H1 (cell line): Measurements from ENCODE around the gene NAPG. TPM values are rescaled to one million over a fixed set of nuclear protein-coding genes. Genes with fewer than 3 reads are reported as not detected.

Experiments
- CTCF ChIA-PET: fragments of 300-600 bp; sonication (Branson Sonifier 250); formaldehyde crosslinking; loops from one replicate; lab custom pipeline; 2021; ENCODE audit not compliant: partially characterized antibody; lab: Charles Lee
- POLR2A ChIA-PET: fragments of 300-600 bp; sonication (Branson Sonifier 250); formaldehyde crosslinking; loops from one replicate; lab custom pipeline; 2021; ENCODE audit warnings: inconsistent platforms; ENCODE audit not compliant: partially characterized antibody; lab: Charles Lee
- DNase-seq, 2 experiments: peaks; one replicate each; pipeline versions ENCODE4 v3.0.0 to v3.0.0-alpha.2; 2010 to 2022; ENCODE audit warnings: low spot score in 2 of 2, low read depth in 1 of 2, mixed read lengths in 1 of 2
- FAIRE-seq: peaks from 2 replicates; lab custom pipeline; 2011; peaks lifted over from hg19 to GRCh38; lab: Jason Lieb, UNC
- H2AFZ ChIP-seq: 2 replicates; pipeline ENCODE4 v1.8.1; 2012; ENCODE audit warnings: low read length, inconsistent platforms
- H2AK5ac ChIP-seq: 2 replicates; pipeline ENCODE4 v1.6.1; 2013; ENCODE audit warnings: low read depth, low read length
- H2BK120ac ChIP-seq: replicated peaks from 2 replicates; pipeline ENCODE3; 2013; ENCODE audit warnings: low read depth, low read length, inconsistent platforms
- H2BK12ac ChIP-seq: 2 replicates; pipeline ENCODE4 v1.6.1; 2013; ENCODE audit warnings: low read depth, low read length
- H2BK15ac ChIP-seq: 2 replicates; pipeline ENCODE4 v1.6.1; 2013; ENCODE audit warnings: low read length
- H2BK20ac ChIP-seq: 2 replicates; pipeline ENCODE4 v1.6.1; 2013; ENCODE audit warnings: low read length
- H2BK5ac ChIP-seq: 2 replicates; pipeline ENCODE4 v1.6.1; 2013; ENCODE audit warnings: low read depth, low read length
- H3K14ac ChIP-seq: 2 replicates; pipeline ENCODE4 v1.6.1; 2013; ENCODE audit warnings: inconsistent platforms; ENCODE audit not compliant: insufficient read length
- H3K18ac ChIP-seq: 2 replicates; pipeline ENCODE4 v1.6.1; 2013; ENCODE audit warnings: low read length; ENCODE audit errors: extremely low read depth
- H3K23ac ChIP-seq: 2 replicates; pipeline ENCODE4 v1.6.1; 2013; ENCODE audit warnings: inconsistent platforms; ENCODE audit not compliant: insufficient read length
- H3K23me2 ChIP-seq: 2 replicates; pipeline ENCODE4 v1.6.1; 2013; ENCODE audit warnings: low read depth, low read length
- H3K27ac ChIP-seq: 2 replicates; pipeline ENCODE4 v1.6.1; 2011; ENCODE audit warnings: low read depth, low read length, inconsistent platforms
- H3K27me3 ChIP-seq, 4 experiments: replicated peaks in 1 of 4; 1 replicate in 1 of 4; 2 replicates in 3 of 4; pipeline versions ENCODE4 v1.6.1 to v1.8.1; 2011 to 2013; ENCODE audit warnings: low read length in 3 of 4, mild to moderate bottlenecking in 3 of 4, inconsistent platforms in 2 of 4, mixed read lengths in 2 of 4, moderate library complexity in 1 of 4; ENCODE audit not compliant: control insufficient read depth in 3 of 4, insufficient read depth in 3 of 4; ENCODE audit errors: extremely low read depth in 1 of 4
- H3K36me3 ChIP-seq, 4 experiments: 2 replicates each; pipeline versions ENCODE4 v1.6.1 to v1.8.1; 2011 to 2013; ENCODE audit warnings: mild to moderate bottlenecking in 4 of 4, low read length in 3 of 4, moderate library complexity in 2 of 4, control low read depth in 1 of 4, inconsistent platforms in 1 of 4; ENCODE audit not compliant: insufficient read depth in 4 of 4, control insufficient read depth in 2 of 4
- H3K4ac ChIP-seq: replicated peaks from 2 replicates; pipeline ENCODE3; 2013; ENCODE audit warnings: low read length, low read depth, mixed read lengths, inconsistent platforms; ENCODE audit not compliant: insufficient read length
- H3K4me1 ChIP-seq, 4 experiments: replicated peaks in 1 of 4; 1 replicate in 1 of 4; 2 replicates in 3 of 4; pipeline versions ENCODE4 v1.6.1 to v1.8.1; 2011 to 2013; ENCODE audit warnings: low read length in 3 of 4, inconsistent platforms in 2 of 4, mixed read lengths in 1 of 4; ENCODE audit not compliant: insufficient read depth in 4 of 4, control insufficient read depth in 3 of 4
- H3K4me2 ChIP-seq, 2 experiments: 2 replicates each; pipeline versions ENCODE4 v1.6.1 to v1.8.1; 2011 to 2013; ENCODE audit warnings: low read depth in 2 of 2, low read length in 2 of 2, control low read depth in 1 of 2, inconsistent platforms in 1 of 2, mild to moderate bottlenecking in 1 of 2; ENCODE audit not compliant: insufficient read depth in 1 of 2
- H3K4me3 ChIP-seq, 4 experiments: fragments of 200-600, 300-600 bp in 1 of 4; sonication (generic), shearing (Covaris generic), sonication (Bioruptor Twin) in 1 of 4; 2 replicates each; pipeline versions ENCODE4 v1.5.1 to v1.8.1; 2011 to 2016; ENCODE audit warnings: low read length in 4 of 4, low read depth in 3 of 4, control low read depth in 2 of 4, inconsistent platforms in 2 of 4, mild to moderate bottlenecking in 2 of 4, mixed read lengths in 1 of 4, moderate library complexity in 1 of 4; ENCODE audit not compliant: insufficient read depth in 2 of 4; ENCODE audit errors: extremely low read depth in 1 of 4
- H3K56ac ChIP-seq: replicated peaks from 2 replicates; pipeline ENCODE3; 2013; ENCODE audit warnings: low read depth, mild to moderate bottlenecking, mixed read lengths, low read length, inconsistent platforms; ENCODE audit not compliant: insufficient read length
- H3K79me1 ChIP-seq: 2 replicates; pipeline ENCODE4 v1.6.1; 2013; ENCODE audit warnings: low read depth, low read length, control low read depth
- H3K79me2 ChIP-seq, 2 experiments: 2 replicates each; pipeline versions ENCODE4 v1.6.1 to v1.8.1; 2012 to 2013; ENCODE audit warnings: low read length in 2 of 2, mild to moderate bottlenecking in 2 of 2, inconsistent platforms in 1 of 2; ENCODE audit not compliant: insufficient read depth in 2 of 2, control insufficient read depth in 1 of 2
- H3K9ac ChIP-seq, 4 experiments: replicated peaks in 1 of 4; 1 replicate in 1 of 4; 2 replicates in 3 of 4; pipeline versions ENCODE4 v1.6.1 to v1.8.1; 2011 to 2013; ENCODE audit warnings: low read depth in 3 of 4, low read length in 3 of 4, control low read depth in 2 of 4, mild to moderate bottlenecking in 2 of 4, moderate library complexity in 2 of 4, inconsistent platforms in 1 of 4; ENCODE audit errors: extremely low read depth in 1 of 4
- H3K9me3 ChIP-seq, 2 experiments: 2 replicates each; pipeline versions ENCODE4 v1.6.1 to v1.8.1; 2012 to 2013; ENCODE audit warnings: mild to moderate bottlenecking in 2 of 2, moderate library complexity in 2 of 2, control low read depth in 1 of 2, inconsistent platforms in 1 of 2, low read depth in 1 of 2, low read length in 1 of 2, mixed read lengths in 1 of 2; ENCODE audit not compliant: insufficient read depth in 2 of 2
- H4K20me1 ChIP-seq, 2 experiments: replicated peaks in 1 of 2; 2 replicates each; pipeline versions ENCODE3 to v1.8.1; 2011 to 2013; ENCODE audit warnings: inconsistent platforms in 2 of 2, low read length in 2 of 2, mild to moderate bottlenecking in 1 of 2; ENCODE audit not compliant: insufficient read depth in 2 of 2, control insufficient read depth in 1 of 2
- H4K5ac ChIP-seq: 2 replicates; pipeline ENCODE4 v1.6.1; 2013; ENCODE audit warnings: low read length, low read depth, mixed read lengths, inconsistent platforms; ENCODE audit not compliant: insufficient read length
- H4K8ac ChIP-seq: 2 replicates; pipeline ENCODE4 v1.8.0; 2013; ENCODE audit warnings: mild to moderate bottlenecking, moderate library complexity, low read length, inconsistent platforms; ENCODE audit not compliant: insufficient read depth; ENCODE audit errors: extremely low read depth
- H4K91ac ChIP-seq: replicated peaks from 2 replicates; pipeline ENCODE3; 2013; ENCODE audit warnings: low read length, mixed read lengths, inconsistent platforms; ENCODE audit not compliant: insufficient read length
- CBX8 ChIP-seq: fragments of 300-800, 300-1000 bp; sonication (generic); IDR thresholded peaks from 2 replicates; pipeline ENCODE4 v1.7.1; 2016; ENCODE audit warnings: low read depth, low read length, borderline replicate concordance
- CHD1 ChIP-seq: IDR thresholded peaks from 2 replicates; pipeline ENCODE4 v1.6.1; 2012; ENCODE audit warnings: low read depth, low read length, improper control_type of control experiment
- EP300 ChIP-seq, 2 experiments: IDR thresholded peaks; 1 replicate in 1 of 2; 2 replicates in 1 of 2; pipeline ENCODE4 v1.6.1; 2011 to 2012; ENCODE audit warnings: low read depth in 2 of 2, low read length in 2 of 2, mild to moderate bottlenecking in 2 of 2, borderline replicate concordance in 1 of 2, inconsistent platforms in 1 of 2, moderate library complexity in 1 of 2
- EZH2 ChIP-seq: fragments of 200-600 bp; sonication (generic); IDR thresholded peaks from 2 replicates; pipeline ENCODE4 v1.7.1; 2012; ENCODE audit warnings: low read depth, mild to moderate bottlenecking, moderate library complexity, low read length, inconsistent platforms; ENCODE audit not compliant: severe bottlenecking
- FOSL1 ChIP-seq: IDR thresholded peaks from 2 replicates; pipeline ENCODE4 v1.6.1; 2011; ENCODE audit warnings: mild to moderate bottlenecking, low read depth, low read length, moderate library complexity; ENCODE audit not compliant: insufficient read depth
- HDAC2 ChIP-seq, 2 experiments: fragments of 300-600 bp in 1 of 2; sonication (generic) in 1 of 2; IDR thresholded peaks; 2 replicates each; pipeline ENCODE4 v1.6.1; 2011 to 2012; ENCODE audit warnings: low read depth in 2 of 2, low read length in 2 of 2, mild to moderate bottlenecking in 2 of 2, moderate library complexity in 2 of 2, borderline replicate concordance in 1 of 2, inconsistent platforms in 1 of 2
- JUND ChIP-seq: IDR thresholded peaks from 2 replicates; pipeline ENCODE4 v1.6.1; 2011; ENCODE audit warnings: mild to moderate bottlenecking, improper control_type of control experiment, low read length
- MAFK ChIP-seq: IDR thresholded peaks from 2 replicates; pipeline ENCODE4 v1.6.1; 2012; ENCODE audit warnings: low read depth, mild to moderate bottlenecking, improper control_type of control experiment, low read length
- PHF8 ChIP-seq: fragments of 200-600 bp; sonication (generic); conservative IDR thresholded peaks from 2 replicates; pipeline ENCODE4 v1.7.1; 2012; ENCODE audit warnings: low read depth, mild to moderate bottlenecking, inconsistent platforms, low read length, moderate library complexity
- SUZ12 ChIP-seq: fragments of 200-600 bp; sonication (generic); IDR thresholded peaks from 2 replicates; pipeline ENCODE4 v1.6.1; 2012; ENCODE audit warnings: mild to moderate bottlenecking, inconsistent platforms, low read length, moderate library complexity, mixed read lengths
- TAF1 ChIP-seq: IDR thresholded peaks from 2 replicates; pipeline ENCODE4 v1.6.1; 2011; ENCODE audit warnings: mild to moderate bottlenecking, low read depth, low read length
- TCF12 ChIP-seq: IDR thresholded peaks from 2 replicates; pipeline ENCODE4 v1.6.1; 2011; ENCODE audit warnings: low read depth, mild to moderate bottlenecking, low read length
- TEAD4 ChIP-seq: IDR thresholded peaks from 2 replicates; pipeline ENCODE4 v1.6.1; 2012; ENCODE audit warnings: low read depth, low read length, inconsistent platforms, mixed read lengths
- ZNF274 ChIP-seq: IDR thresholded peaks from 2 replicates; pipeline ENCODE4 v1.7.0; 2012; ENCODE audit warnings: low read length, borderline replicate concordance; ENCODE audit errors: extremely low read depth
- WGBS, 2 experiments: shearing (Covaris generic) in 1 of 2; methylation state at CpG; one replicate each; pipeline versions ENCODE4 v1.1.6 to v1.1.7; 2013 to 2015; ENCODE audit warnings: low lambda C conversion rate in 2 of 2, mixed read lengths in 2 of 2, inconsistent platforms in 1 of 2, low coverage in 1 of 2, missing lambda C conversion rate in 1 of 2; ENCODE audit not compliant: insufficient replicate concordance in 2 of 2, insufficient coverage in 1 of 2, insufficient read length in 1 of 2; ENCODE audit errors: extremely low coverage in 1 of 2, missing lambda C conversion rate in 1 of 2; 5-methylcytosine and 5-hydroxymethylcytosine counted together
- polyA plus RNA-seq, 7 experiments: library from polyadenylated mRNA; depleted of rRNA in 3 of 7; stranded (reverse) in 5 of 7; unstranded in 2 of 7; fragments of >200 nt in 5 of 7; fragments of 200-250 nt in 2 of 7; gene quantifications; 1 replicate in 5 of 7; 2 replicates in 1 of 7; 4 replicates in 1 of 7; pipeline versions ENCODE4 v1.2.1 to v1.2.3, GENCODE V29; 2011 to 2013; ENCODE audit warnings: missing spikeins in 2 of 7, mixed read lengths in 2 of 7
- total RNA-seq: library from RNA; stranded (reverse); fragmentation: NEBNext Ultra II Directional; extraction: Animal tissue kit (Norgen Biotek cat#: 25700); gene quantifications from 2 replicates; pipeline ENCODE4 v1.2.1, GENCODE V29; 2021

NAPG gene
- total and polyA plus RNA-seq, 2 of the 8 experiments (the other 6 are each of a cell fraction or from before 2014, with no cell fraction given), result 8.0 to 23.5 TPM

GRCh38 chr18:10563886-10564285 lies 38.1 kb downstream of the NAPG start:
- Histone ChIP-seq H3K79me2 (no peaks in the 10 kb centered on the region), H3K9ac (no peak overlapping the region), H2BK20ac (no peak overlapping the region), H4K20me1 (peaks cover 0 to 2% of the 10 kb centered on the region in 2 experiments), H3K18ac (no peak overlapping the region; the same call in 1 of the 2 replicates), H3K9me3 (no peaks in the 10 kb centered on the region), H2BK12ac (no peak overlapping the region), H2BK5ac (no peak overlapping the region), H4K91ac (no peak overlapping the region), H3K4me3 (no peak overlapping the region), H3K4me1 (peaks cover 0 to 6% (median 3%) of the 10 kb centered on the region in 4 experiments; a peak in 3 of 7 replicates), H2BK15ac (no peak overlapping the region), H3K14ac (no peak overlapping the region), H3K23ac (no peak overlapping the region), H2BK120ac (no peak overlapping the region), H2AFZ (no peak overlapping the region), H2AK5ac (no peak overlapping the region), H3K36me3 (no peaks in the 10 kb centered on the region), H3K27me3 (no peaks in the 10 kb centered on the region), H3K27ac (no peak overlapping the region), H3K4ac (no peak overlapping the region), H3K23me2 (no peaks in the 10 kb centered on the region), H3K79me1 (no peaks in the 10 kb centered on the region; the same call in 1 of the 2 replicates), H3K4me2 (no peak overlapping the region), H4K8ac (no peak overlapping the region), H3K56ac (no peak overlapping the region), H4K5ac (no peak overlapping the region)
- ChIA-PET POLR2A (no interaction called here), CTCF (interaction anchor here (0.6 to 2.3 kb wide), 3 partner anchors 223 to 1717 kb away, joined by 3 to 6 read pairs (median 4); no protein-coding TSS in a partner anchor)
- WGBS, 2 experiments, result 88% methylated on average over 9 of the region's 9 CpGs; no CpG with 5 or more reads in 1 of the 2 experiments
- FAIRE-seq (no peak), DNase-seq (no peak)
- TF ChIP-seq HDAC2 (IDR thresholded peaks at IDR 0.05; ENCODE audit: borderline replicate concordance in 1 of 2, low read depth in 2 of 2, low read length in 2 of 2), result no peak
- no peak for TF ChIP-seq CBX8
- no peak for TF ChIP-seq TCF12
- no peak for TF ChIP-seq PHF8
- TF ChIP-seq CHD1, result no peak
- no peak for TF ChIP-seq FOSL1
- TF ChIP-seq EZH2, result no peak
- no peak for TF ChIP-seq SUZ12
- TF ChIP-seq TEAD4, result no peak
- no peak for TF ChIP-seq EP300 (IDR thresholded peaks at IDR 0.05; ENCODE audit: borderline replicate concordance in 1 of 2, low read depth in 2 of 2, low read length in 2 of 2)
- TF ChIP-seq MAFK, result no peak
- no peak for TF ChIP-seq TAF1
- no peak for TF ChIP-seq JUND
- TF ChIP-seq ZNF274, result no peak
